Peyer's patch (tissue), 4 donors: Measurements from ENCODE around the gene NDUFAF8.

Source experiments
- POLR2A ChIP-seq, 2 donors: fragments of 450-650 bp; IDR thresholded peaks; one replicate each; pipeline ENCODE4 v1.5.1; 2017; ENCODE audit warnings: antibody characterized with exemption in 2 of 2, mild to moderate bottlenecking in 2 of 2, moderate library complexity in 2 of 2
- TF ChIP-seq, protein P1 (sequence below), 6 experiments: fragments of 450-650 bp in 4 of 6; fragments of 200-600 bp in 2 of 6; sonication (generic) in 1 of 6; IDR thresholded peaks; one replicate each; pipeline ENCODE4 v1.5.1; 2017 to 2019; ENCODE audit warnings: antibody characterized with exemption in 6 of 6, mild to moderate bottlenecking in 3 of 6, moderate library complexity in 1 of 6

DNA sequence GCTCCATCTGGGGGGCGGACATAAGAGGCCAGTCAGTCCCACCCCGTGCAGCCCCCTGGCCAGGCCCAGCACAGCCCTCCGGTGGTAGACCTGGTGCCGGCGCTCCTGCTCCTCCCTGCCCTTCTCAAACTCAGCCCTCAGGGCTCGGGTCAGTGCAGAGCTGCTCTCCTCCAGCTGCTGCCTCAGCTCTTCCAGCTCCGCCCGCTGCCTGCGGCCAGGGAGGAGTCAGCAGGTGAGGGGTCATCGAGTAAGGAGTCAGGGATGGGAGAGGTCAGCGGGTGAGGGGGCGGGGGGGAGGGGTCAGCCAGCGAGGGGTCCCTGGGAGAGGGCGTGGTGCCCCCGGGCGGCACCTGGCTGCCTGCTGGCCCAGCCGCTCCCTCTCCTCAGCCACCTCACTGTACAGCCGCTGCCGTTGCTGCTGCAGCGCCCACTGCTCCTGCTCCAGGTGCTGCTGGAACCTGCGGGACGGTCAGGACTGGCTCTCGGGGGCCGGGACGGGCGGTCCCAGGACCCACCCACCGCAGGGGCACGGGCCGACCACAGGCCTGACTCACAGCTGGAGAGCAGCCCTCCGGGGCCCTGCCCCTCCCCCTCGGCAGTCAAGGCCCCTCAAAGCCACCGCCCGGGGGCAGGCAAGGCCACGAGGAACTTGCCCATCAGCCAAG, 46.6 kb upstream of the NDUFAF8 start:
- TF ChIP-seq, protein P1, sequence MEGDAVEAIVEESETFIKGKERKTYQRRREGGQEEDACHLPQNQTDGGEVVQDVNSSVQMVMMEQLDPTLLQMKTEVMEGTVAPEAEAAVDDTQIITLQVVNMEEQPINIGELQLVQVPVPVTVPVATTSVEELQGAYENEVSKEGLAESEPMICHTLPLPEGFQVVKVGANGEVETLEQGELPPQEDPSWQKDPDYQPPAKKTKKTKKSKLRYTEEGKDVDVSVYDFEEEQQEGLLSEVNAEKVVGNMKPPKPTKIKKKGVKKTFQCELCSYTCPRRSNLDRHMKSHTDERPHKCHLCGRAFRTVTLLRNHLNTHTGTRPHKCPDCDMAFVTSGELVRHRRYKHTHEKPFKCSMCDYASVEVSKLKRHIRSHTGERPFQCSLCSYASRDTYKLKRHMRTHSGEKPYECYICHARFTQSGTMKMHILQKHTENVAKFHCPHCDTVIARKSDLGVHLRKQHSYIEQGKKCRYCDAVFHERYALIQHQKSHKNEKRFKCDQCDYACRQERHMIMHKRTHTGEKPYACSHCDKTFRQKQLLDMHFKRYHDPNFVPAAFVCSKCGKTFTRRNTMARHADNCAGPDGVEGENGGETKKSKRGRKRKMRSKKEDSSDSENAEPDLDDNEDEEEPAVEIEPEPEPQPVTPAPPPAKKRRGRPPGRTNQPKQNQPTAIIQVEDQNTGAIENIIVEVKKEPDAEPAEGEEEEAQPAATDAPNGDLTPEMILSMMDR (IDR thresholded peaks at IDR 0.05), result no peak
- no peak for TF ChIP-seq POLR2A (IDR thresholded peaks at IDR 0.05)
